ENCODE measurements around the gene PRKAG2. TPM values are rescaled to one million over a fixed set of nuclear protein-coding genes. Genes with fewer than 3 reads are reported as not detected.

The PRKAG2 gene
- total and polyA plus RNA-seq, 9 donors = 9.3 to 37.7 (median 22.6) TPM

DNA sequence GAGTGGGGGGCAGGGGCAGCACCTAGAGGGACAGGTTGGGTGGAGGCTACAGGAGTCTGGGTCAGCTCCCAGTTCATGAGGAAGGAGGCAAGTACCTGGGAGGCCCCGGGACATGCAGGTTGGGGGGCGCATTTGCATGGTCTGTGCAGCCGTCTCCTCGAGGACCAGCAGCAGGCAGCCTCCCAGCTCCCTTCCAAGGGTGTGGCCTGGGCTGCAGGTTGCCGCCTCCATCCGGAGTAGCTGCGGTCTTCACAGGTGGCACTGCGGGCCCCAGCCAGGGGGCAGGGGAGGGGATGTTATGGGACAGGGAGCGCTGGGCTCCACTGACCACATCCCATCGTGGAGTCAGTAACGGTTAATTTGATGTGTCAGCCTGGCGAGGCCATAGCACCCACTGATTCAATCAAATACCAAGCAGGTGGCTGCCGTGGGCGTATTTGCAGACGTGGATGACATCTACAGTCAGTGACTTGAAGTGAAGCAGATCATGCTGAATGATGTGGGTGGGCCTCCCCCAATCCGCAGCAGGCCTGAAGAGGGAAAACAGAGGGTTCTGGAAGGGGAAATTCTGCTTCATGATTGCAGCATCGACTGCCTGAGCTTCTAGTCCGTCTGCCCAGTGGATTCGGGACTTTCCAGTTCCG is 81.6 kb downstream of the PRKAG2 start:
- Histone ChIP-seq H3K27me3 (no peaks in the 10 kb centered on the region), H3K4me1 (ENCODE audit: insufficient read depth) (no peaks in the 10 kb centered on the region), H3K27ac (no peak overlapping the region), H3K36me3 (no peaks in the 10 kb centered on the region), H3K9me3 (no peaks in the 10 kb centered on the region), H3K4me3 (no peak overlapping the region)
- TF ChIP-seq POLR2A (IDR thresholded peaks at IDR 0.05) (no peak), EP300 (IDR thresholded peaks at IDR 0.05) (no peak)
- TF ChIP-seq, protein P1, sequence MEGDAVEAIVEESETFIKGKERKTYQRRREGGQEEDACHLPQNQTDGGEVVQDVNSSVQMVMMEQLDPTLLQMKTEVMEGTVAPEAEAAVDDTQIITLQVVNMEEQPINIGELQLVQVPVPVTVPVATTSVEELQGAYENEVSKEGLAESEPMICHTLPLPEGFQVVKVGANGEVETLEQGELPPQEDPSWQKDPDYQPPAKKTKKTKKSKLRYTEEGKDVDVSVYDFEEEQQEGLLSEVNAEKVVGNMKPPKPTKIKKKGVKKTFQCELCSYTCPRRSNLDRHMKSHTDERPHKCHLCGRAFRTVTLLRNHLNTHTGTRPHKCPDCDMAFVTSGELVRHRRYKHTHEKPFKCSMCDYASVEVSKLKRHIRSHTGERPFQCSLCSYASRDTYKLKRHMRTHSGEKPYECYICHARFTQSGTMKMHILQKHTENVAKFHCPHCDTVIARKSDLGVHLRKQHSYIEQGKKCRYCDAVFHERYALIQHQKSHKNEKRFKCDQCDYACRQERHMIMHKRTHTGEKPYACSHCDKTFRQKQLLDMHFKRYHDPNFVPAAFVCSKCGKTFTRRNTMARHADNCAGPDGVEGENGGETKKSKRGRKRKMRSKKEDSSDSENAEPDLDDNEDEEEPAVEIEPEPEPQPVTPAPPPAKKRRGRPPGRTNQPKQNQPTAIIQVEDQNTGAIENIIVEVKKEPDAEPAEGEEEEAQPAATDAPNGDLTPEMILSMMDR (IDR thresholded peaks at IDR 0.05) = no peak
- DNase-seq = no peak
- WGBS, 3 donors = 87 to 91% (median 90%) methylated on average over 20 of the region's 20 CpGs
- intact Hi-C loops (cut with DNase I) = no loop called here

DNA sequence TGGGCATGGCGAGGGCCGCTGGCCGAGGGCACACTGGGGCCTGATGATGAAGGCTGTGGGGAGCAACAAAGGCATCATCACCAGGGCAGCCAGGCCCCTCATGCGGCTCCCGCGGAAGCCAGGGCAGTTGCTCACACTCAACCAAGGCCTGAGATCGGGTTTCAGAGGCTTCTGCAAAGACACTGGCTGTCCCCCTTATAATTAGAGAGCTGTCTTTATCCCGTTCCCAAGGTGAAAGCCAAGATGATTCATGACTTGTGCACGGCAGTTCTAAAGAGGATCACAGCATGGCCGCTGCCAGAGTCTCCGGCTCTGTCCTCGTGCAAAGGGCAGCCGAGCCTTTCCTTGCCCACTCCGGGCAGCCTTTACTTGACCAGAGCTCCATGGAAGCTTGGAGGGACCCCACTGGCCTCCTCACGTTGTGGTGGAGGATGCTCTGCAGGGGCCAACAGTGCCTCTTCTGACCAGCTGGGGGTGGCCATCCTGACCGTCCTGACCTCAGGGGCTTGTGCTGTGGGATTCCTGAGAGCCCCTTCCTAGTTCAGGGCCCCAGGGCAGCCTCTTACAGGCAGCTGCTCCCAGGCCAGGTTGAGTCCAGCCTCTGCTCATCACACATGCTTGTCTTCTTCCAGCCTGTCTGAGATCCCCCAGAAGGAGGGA is 82.3 kb downstream of the PRKAG2 start:
- DNase-seq = no peak
- Histone ChIP-seq H3K27me3 (no peaks in the 10 kb centered on the region), H3K9me3 (no peaks in the 10 kb centered on the region), H3K4me3 (no peak overlapping the region), H3K4me1 (ENCODE audit: insufficient read depth) (no peaks in the 10 kb centered on the region), H3K36me3 (no peaks in the 10 kb centered on the region), H3K27ac (peak overlapping the region in 1 of 2 donors; percentile 12)
- TF ChIP-seq, protein P1 (IDR thresholded peaks at IDR 0.05) = no peak
- TF ChIP-seq POLR2A (IDR thresholded peaks at IDR 0.05) (no peak), EP300 (IDR thresholded peaks at IDR 0.05) (no peak)
- intact Hi-C loops (cut with DNase I) = no loop called here
- 87 to 91% (median 87%) methylated on average over 15 to 16 of the region's 16 CpGs for WGBS, 3 donors

DNA sequence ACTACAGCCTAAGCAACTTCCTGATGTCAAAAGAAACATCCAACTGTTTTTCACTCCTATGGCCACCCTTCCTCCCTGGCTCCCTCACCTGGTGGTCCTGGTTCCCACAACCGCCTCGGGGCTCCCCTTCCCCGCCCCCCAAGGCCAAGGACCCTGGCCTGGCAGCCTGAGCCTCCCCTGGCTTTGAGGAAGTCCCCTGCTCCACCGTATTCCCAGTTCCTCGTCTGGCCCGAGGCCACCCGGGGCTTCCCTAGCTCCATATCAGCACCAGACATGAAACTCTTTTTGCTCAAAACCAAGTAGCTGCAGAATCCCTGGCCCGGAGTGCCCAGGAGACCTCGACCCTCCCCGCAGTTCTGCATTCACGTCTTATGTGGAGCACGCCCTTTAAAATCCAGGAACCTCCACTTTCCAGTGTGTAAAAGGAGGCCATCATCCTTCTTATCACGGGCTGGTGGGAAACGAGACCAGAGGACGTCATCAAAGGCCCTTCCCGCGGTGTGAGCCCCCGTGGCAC is 82.9 kb downstream of the PRKAG2 start:
- H3K27me3 ChIP-seq = no peaks in the 10 kb centered on the region
- no peak overlapping the region for H3K27ac ChIP-seq
- TF ChIP-seq, protein P1 (IDR thresholded peaks at IDR 0.05) = no peak
- TF ChIP-seq POLR2A (IDR thresholded peaks at IDR 0.05) (no peak), EP300 (IDR thresholded peaks at IDR 0.05) (no peak)
- H3K9me3 ChIP-seq = no peaks in the 10 kb centered on the region
- intact Hi-C loops (cut with DNase I) = no loop called here
- no peaks in the 10 kb centered on the region for H3K36me3 ChIP-seq
- no peak overlapping the region for H3K4me3 ChIP-seq
- DNase-seq = no peak
- WGBS, 3 donors = 83 to 88% (median 83%) methylated on average over 18 of the region's 18 CpGs
- no peaks in the 10 kb centered on the region for H3K4me1 ChIP-seq (ENCODE audit: insufficient read depth)

DNA sequence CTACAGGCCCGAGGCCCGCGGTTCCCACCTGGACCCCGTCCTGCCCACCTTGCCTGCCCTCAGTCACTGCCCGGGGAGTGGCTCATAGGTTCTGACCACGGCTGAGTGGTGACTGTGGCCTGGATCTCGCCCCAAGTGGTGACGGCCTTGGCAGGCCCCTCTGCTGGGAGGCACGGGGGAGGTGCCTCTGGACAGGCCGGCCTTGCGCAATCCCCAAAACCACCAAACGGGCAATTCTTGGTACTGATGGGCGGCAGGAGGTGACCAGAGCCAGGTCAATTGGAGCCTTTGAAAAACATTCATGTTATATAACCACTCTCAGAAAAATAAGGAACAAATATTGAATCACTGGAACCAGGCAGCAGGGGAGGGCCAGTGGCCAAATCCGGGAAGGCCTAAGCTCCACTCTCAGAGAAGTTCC is 83.4 kb downstream of the PRKAG2 start:
- WGBS, 3 donors = 86 to 88% (median 88%) methylated on average over 14 of the region's 14 CpGs
- Histone ChIP-seq H3K4me3 (no peak overlapping the region), H3K27ac (no peak overlapping the region), H3K27me3 (no peaks in the 10 kb centered on the region), H3K9me3 (no peaks in the 10 kb centered on the region), H3K4me1 (ENCODE audit: insufficient read depth) (no peaks in the 10 kb centered on the region), H3K36me3 (no peaks in the 10 kb centered on the region)
- DNase-seq = no peak
- intact Hi-C loops (cut with DNase I) = no loop called here
- no peak for TF ChIP-seq EP300 (IDR thresholded peaks at IDR 0.05)
- TF ChIP-seq, protein P1 (IDR thresholded peaks at IDR 0.05) = no peak
- TF ChIP-seq POLR2A (IDR thresholded peaks at IDR 0.05) = no peak
